Endothelial cell of umbilical vein (primary cell): Measurements from ENCODE around the gene LYSMD4. TPM values are rescaled to one million over a fixed set of nuclear protein-coding genes. Genes with fewer than 3 reads are reported as not detected.

ENCODE experiments used
- BruUV-seq: library from RNA; stranded (reverse); fragments of 400-500 nt; replicated peaks from 2 replicates; lab custom pipeline; 2021; lab: Mats Ljungman, UMichigan
- CTCF ChIA-PET: fragments of 300-600, 350-600 bp; sonication (Branson Sonifier 250); formaldehyde crosslinking; loops from one replicate; lab custom pipeline; 2021; ENCODE audit warnings: antibody characterized with exemption, inconsistent platforms; lab: Charles Lee
- POLR2A ChIA-PET: fragments of 300-600, 350-600 bp; sonication (Branson Sonifier 250); formaldehyde crosslinking; loops from one replicate; lab custom pipeline; 2021; ENCODE audit warnings: antibody characterized with exemption, inconsistent platforms; lab: Charles Lee
- DNase-seq: peaks from one replicate; pipeline ENCODE4 v3.0.0-alpha.2; 2011; ENCODE audit warnings: low read depth, low spot score
- FAIRE-seq: peaks from 2 replicates; lab custom pipeline; 2011; peaks lifted over from hg19 to GRCh38; lab: Jason Lieb, UNC
- H2AFZ ChIP-seq: 2 replicates; pipeline ENCODE4 v1.6.0; 2012; ENCODE audit warnings: low read depth, low read length, control low read depth, inconsistent platforms
- H3K27ac ChIP-seq: 2 replicates; pipeline ENCODE4 v1.5.1; 2011; ENCODE audit warnings: low read depth, mild to moderate bottlenecking, control low read depth, low read length, moderate library complexity; ENCODE audit not compliant: insufficient read depth
- H3K27me3 ChIP-seq, 2 experiments: 2 replicates each; pipeline versions ENCODE4 v1.6.0 to v1.6.1; 2011; ENCODE audit warnings: low read length in 2 of 2, mixed read lengths in 1 of 2; ENCODE audit not compliant: control insufficient read depth in 2 of 2, insufficient read depth in 2 of 2
- H3K36me3 ChIP-seq, 2 experiments: 2 replicates in 1 of 2; 3 replicates in 1 of 2; pipeline ENCODE4 v1.5.1; 2011; ENCODE audit warnings: low read length in 2 of 2, mild to moderate bottlenecking in 1 of 2, moderate library complexity in 1 of 2; ENCODE audit not compliant: control insufficient read depth in 2 of 2, insufficient read depth in 2 of 2; ENCODE audit errors: extremely low read depth in 1 of 2
- H3K4me1 ChIP-seq: 3 replicates; pipeline ENCODE4 v1.5.1; 2011; ENCODE audit warnings: mild to moderate bottlenecking, low read length; ENCODE audit not compliant: control insufficient read depth, insufficient read depth; ENCODE audit errors: extremely low read depth
- H3K4me2 ChIP-seq: 2 replicates; pipeline ENCODE4 v1.6.1; 2011; ENCODE audit warnings: low read length, control low read depth, mixed read lengths; ENCODE audit not compliant: insufficient read depth
- H3K4me3 ChIP-seq, 3 experiments: fragments of 200-600 bp in 1 of 3; sonication (generic), shearing (Covaris generic) in 1 of 3; replicated peaks in 1 of 3; 2 replicates each; pipeline ENCODE4 v1.5.1; 2011 to 2016; ENCODE audit warnings: control low read depth in 3 of 3, low read length in 3 of 3, mild to moderate bottlenecking in 2 of 3, inconsistent platforms in 1 of 3, low read depth in 1 of 3, moderate library complexity in 1 of 3; ENCODE audit not compliant: insufficient read depth in 1 of 3
- H3K79me2 ChIP-seq: 2 replicates; pipeline ENCODE4 v1.6.0; 2012; ENCODE audit warnings: low read length, inconsistent platforms; ENCODE audit not compliant: control insufficient read depth, insufficient read depth
- H3K9ac ChIP-seq: replicated peaks from 2 replicates; pipeline ENCODE3; 2011; ENCODE audit warnings: low read length, control low read depth; ENCODE audit not compliant: insufficient read depth; ENCODE audit errors: extremely low read depth
- H3K9me1 ChIP-seq: replicated peaks from 3 replicates; pipeline ENCODE4 v1.6.0; 2011; ENCODE audit warnings: mild to moderate bottlenecking, low read length; ENCODE audit not compliant: control insufficient read depth, insufficient read depth; ENCODE audit errors: extremely low read depth
- H3K9me3 ChIP-seq: replicated peaks from 2 replicates; pipeline ENCODE4 v1.5.1; 2012; ENCODE audit warnings: low read length, inconsistent platforms; ENCODE audit not compliant: control insufficient read depth, insufficient read depth
- H4K20me1 ChIP-seq: replicated peaks from 2 replicates; pipeline ENCODE3; 2011; ENCODE audit warnings: mild to moderate bottlenecking, low read length; ENCODE audit not compliant: control insufficient read depth, insufficient read depth; ENCODE audit errors: extremely low read depth
- EZH2 ChIP-seq: IDR thresholded peaks from 2 replicates; pipeline ENCODE4 v1.6.1; 2012; ENCODE audit warnings: borderline replicate concordance, low read depth, mild to moderate bottlenecking, moderate library complexity, low read length, inconsistent platforms; ENCODE audit not compliant: severe bottlenecking
- FOS ChIP-seq: IDR thresholded peaks from 2 replicates; pipeline ENCODE4 v1.6.1; 2011; ENCODE audit warnings: mild to moderate bottlenecking, low read length, moderate library complexity, borderline replicate concordance; ENCODE audit not compliant: insufficient read depth
- GATA2 ChIP-seq: IDR thresholded peaks from 2 replicates; pipeline ENCODE4 v1.7.0; 2011; ENCODE audit warnings: low read depth, mild to moderate bottlenecking, moderate library complexity, mixed read lengths, low read length; ENCODE audit not compliant: insufficient read length, insufficient read depth
- JUN ChIP-seq: IDR thresholded peaks from 2 replicates; pipeline ENCODE4 v1.6.1; 2011; ENCODE audit warnings: borderline replicate concordance, low read depth; ENCODE audit not compliant: insufficient read length, insufficient read depth
- MAX ChIP-seq: IDR thresholded peaks from 2 replicates; pipeline ENCODE4 v1.6.1; 2011; ENCODE audit not compliant: insufficient read depth, insufficient read length
- MYC ChIP-seq: IDR thresholded peaks from one replicate; pipeline ENCODE4 v1.6.1; 2011; ENCODE audit warnings: mild to moderate bottlenecking, low read depth, low read length
- POLR2A ChIP-seq: IDR thresholded peaks from 2 replicates; pipeline ENCODE4 v1.6.1; 2012; ENCODE audit warnings: low read depth, mild to moderate bottlenecking, control low read depth, low read length
- POLR2AphosphoS5 ChIP-seq: IDR thresholded peaks from 2 replicates; pipeline ENCODE4 v1.6.1; 2012; ENCODE audit warnings: low read depth, mild to moderate bottlenecking, control low read depth, low read length, moderate library complexity; ENCODE audit not compliant: insufficient read depth
- dilution Hi-C: fragments of 300-500 bp; cut with MboI; formaldehyde crosslinking; loops from one replicate; pipeline ENCODE4 v1.15.0; 2019; ENCODE audit warnings: low sequenced_read_pairs; ENCODE audit not compliant: extremely low pct_ligation_motif_present
- intact Hi-C: fragments of 100-400 bp; cut with micrococcal nuclease; formaldehyde crosslinking; loops from one replicate; pipeline ENCODE4 v1.10.0; 2022
- polyA plus RNA-seq, 4 experiments: library from polyadenylated mRNA; depleted of rRNA in 3 of 4; stranded (reverse) in 3 of 4; unstranded in 1 of 4; fragments of >200 nt; gene quantifications; 2 replicates each; pipeline versions ENCODE4 v1.2.1 to v1.2.3, GENCODE V29; 2011 to 2012; ENCODE audit warnings: missing spikeins in 1 of 4
- total RNA-seq: library from RNA; stranded (reverse); gene quantifications from 2 replicates; pipeline ENCODE4 v1.2.3, GENCODE V29; 2021
- TF ChIP-seq, protein P1 (sequence below), 2 donors: IDR thresholded peaks; 1 replicate in 1 of 2; 2 replicates in 1 of 2; pipeline ENCODE4 v1.5.1; 2011; ENCODE audit warnings: low read length in 2 of 2, mild to moderate bottlenecking in 2 of 2, moderate library complexity in 2 of 2, control low read depth in 1 of 2, inconsistent platforms in 1 of 2, low read depth in 1 of 2; ENCODE audit not compliant: insufficient read depth in 1 of 2; ENCODE audit errors: extremely low read depth in 1 of 2

Gene LYSMD4
- total and polyA plus RNA-seq, 2 donors (not counting 3 experiments of a cell fraction or from before 2014, with no cell fraction given): 7.0 to 7.1 TPM

- H3K27ac ChIP-seq: no peak overlapping the region
- ChIA-PET CTCF (interaction anchor here (1.0 to 1.9 kb wide), 3 partner anchors 20 to 464 kb away, joined by 3 to 11 read pairs (median 4); no protein-coding TSS in a partner anchor), POLR2A (interaction anchor here (0.6 kb wide), 1 partner anchor 795 kb away, joined by 3 read pairs; no protein-coding TSS in a partner anchor)
- H3K4me1 ChIP-seq: peaks cover 5% of the 10 kb centered on the region
- H4K20me1 ChIP-seq: no peaks in the 10 kb centered on the region
- FAIRE-seq: no peak
- H3K27me3 ChIP-seq: no peaks in the 10 kb centered on the region
- H3K9me3 ChIP-seq: no peaks in the 10 kb centered on the region
- H3K79me2 ChIP-seq: no peaks in the 10 kb centered on the region
- dilution Hi-C loops: no loop called here
- H3K4me3 ChIP-seq: no peak overlapping the region
- intact Hi-C loops: no loop called here
- no peaks in the 10 kb centered on the region for H3K9me1 ChIP-seq
- no peaks in the 10 kb centered on the region for H3K36me3 ChIP-seq
- no peak for TF ChIP-seq FOS
- no peak for TF ChIP-seq POLR2A
- no peak for TF ChIP-seq GATA2
- no peak for TF ChIP-seq MYC
- TF ChIP-seq EZH2: no peak
- TF ChIP-seq POLR2AphosphoS5: no peak
- no peak for TF ChIP-seq MAX
- TF ChIP-seq, protein P1, sequence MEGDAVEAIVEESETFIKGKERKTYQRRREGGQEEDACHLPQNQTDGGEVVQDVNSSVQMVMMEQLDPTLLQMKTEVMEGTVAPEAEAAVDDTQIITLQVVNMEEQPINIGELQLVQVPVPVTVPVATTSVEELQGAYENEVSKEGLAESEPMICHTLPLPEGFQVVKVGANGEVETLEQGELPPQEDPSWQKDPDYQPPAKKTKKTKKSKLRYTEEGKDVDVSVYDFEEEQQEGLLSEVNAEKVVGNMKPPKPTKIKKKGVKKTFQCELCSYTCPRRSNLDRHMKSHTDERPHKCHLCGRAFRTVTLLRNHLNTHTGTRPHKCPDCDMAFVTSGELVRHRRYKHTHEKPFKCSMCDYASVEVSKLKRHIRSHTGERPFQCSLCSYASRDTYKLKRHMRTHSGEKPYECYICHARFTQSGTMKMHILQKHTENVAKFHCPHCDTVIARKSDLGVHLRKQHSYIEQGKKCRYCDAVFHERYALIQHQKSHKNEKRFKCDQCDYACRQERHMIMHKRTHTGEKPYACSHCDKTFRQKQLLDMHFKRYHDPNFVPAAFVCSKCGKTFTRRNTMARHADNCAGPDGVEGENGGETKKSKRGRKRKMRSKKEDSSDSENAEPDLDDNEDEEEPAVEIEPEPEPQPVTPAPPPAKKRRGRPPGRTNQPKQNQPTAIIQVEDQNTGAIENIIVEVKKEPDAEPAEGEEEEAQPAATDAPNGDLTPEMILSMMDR (IDR thresholded peaks at IDR 0.05; ENCODE audit: extremely low read depth in 1 of 2, insufficient read depth in 1 of 2, low read depth in 1 of 2, low read length in 2 of 2): no peak
- TF ChIP-seq JUN: no peak
- DNase-seq: no peak
- H3K4me2 ChIP-seq: no peak overlapping the region
- no peak overlapping the region for H3K9ac ChIP-seq
- no TSS peak for BruUV-seq
- H2AFZ ChIP-seq: no peak overlapping the region
These were observed 2.6 kb upstream of the LYSMD4 start for GRCh38 chr15:99735868-99736267.
